Body of pancreas (tissue), 4 donors: ENCODE measurements around the gene NR1I2.

Experiments
- CTCF ChIP-seq, 7 experiments: fragments of 450-650 bp in 4 of 7; fragments of 200-600 bp in 3 of 7; sonication (generic) in 3 of 7; IDR thresholded peaks; one replicate each; pipeline ENCODE4 v1.5.1; 2016 to 2019; ENCODE audit warnings: antibody characterized with exemption in 7 of 7
- POLR2A ChIP-seq, 3 donors: fragments of 450-650 bp; IDR thresholded peaks; one replicate each; pipeline ENCODE4 v1.6.1; 2016; ENCODE audit warnings: antibody characterized with exemption in 3 of 3, mild to moderate bottlenecking in 2 of 3

- TF ChIP-seq CTCF (IDR thresholded peaks at IDR 0.05) = no peak
- no peak for TF ChIP-seq POLR2A (IDR thresholded peaks at IDR 0.05)
Observed at GRCh38 chr3:119743921-119744320, 38.0 kb upstream of the NR1I2 start.
